Stimulated activated CD4-positive, alpha-beta T cell treated with anti-CD3 and anti-CD28 coated beads, Interleukin-15, amount 100 ng/mL, for 1 hour (primary cell): ENCODE data around the gene HSPB1.
"Not testable (repeated sequence)": the region's sequence is repeated elsewhere in the genome, so short reads cannot be mapped to it uniquely, and the experiment has no call there.

Experiments used
- DNase-seq, 2 donors: peaks; one replicate each; pipeline ENCODE4 v3.0.0-alpha.2; 2020; ENCODE audit warnings: low read depth in 1 of 2, low spot score in 1 of 2

The HSPB1 gene

GRCh38 chr7:76281006-76281705 lies 21.3 kb upstream of the HSPB1 start:
- DNase-seq, result no peak

GRCh38 chr7:76281706-76282343 lies 20.6 kb upstream of the HSPB1 start:
- DNase-seq, result no peak

GRCh38 chr7:76282344-76283253 lies 19.9 kb upstream of the HSPB1 start:
- no peak for DNase-seq

- DNase-seq, result no peak
Observed at GRCh38 chr7:76283254-76284159, 19.0 kb upstream of the HSPB1 start.

- no peak for DNase-seq
Observed at GRCh38 chr7:76285604-76286374, 16.7 kb upstream of the HSPB1 start.

GRCh38 chr7:76286842-76287403 lies 15.6 kb upstream of the HSPB1 start:
- no peak for DNase-seq

- not testable (repeated sequence) for DNase-seq
Observed at GRCh38 chr7:76290847-76291350, 11.6 kb upstream of the HSPB1 start.

- DNase-seq, result peak; percentile 73 to 80
Observed at GRCh38 chr7:76291351-76292212, 10.9 kb upstream of the HSPB1 start.

GRCh38 chr7:76292213-76292573 lies 10.3 kb upstream of the HSPB1 start:
- DNase-seq, result no peak

- DNase-seq, result not testable (repeated sequence)
Observed at GRCh38 chr7:76292911-76293310, 9.6 kb upstream of the HSPB1 start.

- DNase-seq, result no peak
Observed at GRCh38 chr7:76293407-76293901, 9.0 kb upstream of the HSPB1 start.

- no peak for DNase-seq
Observed at GRCh38 chr7:76294344-76295024, 8.0 kb upstream of the HSPB1 start.

- DNase-seq, result no peak
Observed at GRCh38 chr7:76296743-76297740, 5.4 kb upstream of the HSPB1 start.

- no peak for DNase-seq
Observed at GRCh38 chr7:76300166-76300731, 2.2 kb upstream of the HSPB1 start.

GRCh38 chr7:76301000-76301399 lies 1.5 kb upstream of the HSPB1 start:
- DNase-seq, result no peak
